ENCODE data around the gene FRMD3.
A peak's percentile ranks its signal among the peaks of the same experiment; 100 is the strongest.

The FRMD3 gene

DNA sequence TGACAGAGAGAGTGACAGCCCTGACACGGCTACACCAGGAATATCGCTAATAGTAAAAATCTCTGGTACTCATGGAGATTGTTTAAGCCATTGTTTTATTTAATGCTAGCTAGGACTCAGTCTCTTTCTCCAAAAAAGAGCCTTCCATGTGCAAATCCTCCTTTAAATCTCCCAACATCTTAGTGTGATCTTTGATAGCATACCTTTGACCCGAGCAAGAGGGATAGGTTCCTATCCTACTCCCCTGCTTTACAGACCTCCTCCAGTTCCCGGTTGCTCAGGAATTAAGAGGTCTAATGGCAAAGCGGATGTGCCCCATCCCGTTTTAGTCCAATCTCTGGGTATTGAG is 663 bp upstream of the FRMD3 start:
- H3K4me3 ChIP-seq (ENCODE audit: low read depth, low read length), result peak overlapping the region; percentile 61
- TF ChIP-seq, protein P1, sequence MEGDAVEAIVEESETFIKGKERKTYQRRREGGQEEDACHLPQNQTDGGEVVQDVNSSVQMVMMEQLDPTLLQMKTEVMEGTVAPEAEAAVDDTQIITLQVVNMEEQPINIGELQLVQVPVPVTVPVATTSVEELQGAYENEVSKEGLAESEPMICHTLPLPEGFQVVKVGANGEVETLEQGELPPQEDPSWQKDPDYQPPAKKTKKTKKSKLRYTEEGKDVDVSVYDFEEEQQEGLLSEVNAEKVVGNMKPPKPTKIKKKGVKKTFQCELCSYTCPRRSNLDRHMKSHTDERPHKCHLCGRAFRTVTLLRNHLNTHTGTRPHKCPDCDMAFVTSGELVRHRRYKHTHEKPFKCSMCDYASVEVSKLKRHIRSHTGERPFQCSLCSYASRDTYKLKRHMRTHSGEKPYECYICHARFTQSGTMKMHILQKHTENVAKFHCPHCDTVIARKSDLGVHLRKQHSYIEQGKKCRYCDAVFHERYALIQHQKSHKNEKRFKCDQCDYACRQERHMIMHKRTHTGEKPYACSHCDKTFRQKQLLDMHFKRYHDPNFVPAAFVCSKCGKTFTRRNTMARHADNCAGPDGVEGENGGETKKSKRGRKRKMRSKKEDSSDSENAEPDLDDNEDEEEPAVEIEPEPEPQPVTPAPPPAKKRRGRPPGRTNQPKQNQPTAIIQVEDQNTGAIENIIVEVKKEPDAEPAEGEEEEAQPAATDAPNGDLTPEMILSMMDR (IDR thresholded peaks at IDR 0.05; ENCODE audit: low read depth, low read length), result no peak

DNA sequence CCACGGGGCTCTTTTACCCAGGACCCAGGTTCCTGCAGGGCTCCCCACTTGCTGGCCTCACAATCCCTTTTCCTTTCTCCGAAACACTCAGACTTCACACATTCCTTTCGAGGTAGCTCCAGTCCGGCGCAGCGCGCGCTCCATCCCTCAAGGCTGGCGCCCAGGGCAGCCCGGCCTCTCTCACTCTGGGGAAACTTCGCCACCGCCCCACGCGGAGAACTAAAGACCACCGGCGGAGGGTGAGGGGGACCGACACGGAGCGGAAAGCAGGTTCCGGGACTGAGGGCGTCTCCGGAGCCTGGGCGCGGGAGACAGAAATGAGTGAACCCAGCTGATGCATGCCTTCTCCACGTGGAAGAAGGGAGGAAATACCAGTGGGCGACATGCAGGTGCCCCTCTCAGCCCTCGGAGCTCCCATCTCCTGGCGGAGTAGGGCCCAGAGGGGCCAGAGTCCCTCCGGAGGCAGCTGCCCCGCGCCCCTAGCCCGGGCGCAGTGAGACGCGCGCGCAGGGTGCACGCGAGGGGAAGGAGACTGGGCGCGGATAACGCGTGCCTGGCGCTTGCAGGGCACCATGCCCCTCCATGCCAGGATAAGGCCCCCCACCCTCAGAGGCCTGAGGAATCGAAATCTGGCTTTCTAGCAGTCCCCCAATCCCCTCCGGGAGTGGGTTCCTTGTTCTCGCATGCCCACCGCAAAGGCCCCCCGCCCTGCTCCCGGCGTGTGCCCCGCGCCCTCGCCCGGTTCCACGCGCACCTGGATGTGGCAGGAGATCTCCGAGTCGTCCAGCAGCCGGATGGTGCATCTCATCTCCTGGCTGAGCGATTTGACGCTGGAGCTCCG is 650 bp downstream of the FRMD3 start:
- H3K4me3 ChIP-seq (ENCODE audit: low read depth, low read length), result peak overlapping the region; percentile 61
- TF ChIP-seq, protein P1 (IDR thresholded peaks at IDR 0.05; ENCODE audit: low read depth, low read length), result no peak

DNA sequence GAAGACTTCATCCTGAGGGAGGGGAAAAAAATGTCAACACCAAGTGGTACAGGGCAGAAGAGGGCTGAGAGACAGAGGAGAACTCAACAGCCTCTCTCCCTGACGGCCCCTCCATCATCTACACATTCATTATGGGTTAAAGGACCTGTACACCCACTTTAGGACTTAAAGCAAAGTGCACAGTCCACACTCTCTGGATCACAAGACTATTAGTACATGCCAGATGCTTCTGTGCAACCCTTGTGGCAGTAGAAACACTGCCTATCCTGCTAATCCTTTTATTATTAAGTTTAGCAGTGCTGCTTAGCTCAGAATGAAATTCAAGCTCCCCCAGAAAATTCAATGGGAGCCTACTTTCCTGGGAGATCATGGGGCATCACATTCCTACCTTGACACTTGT is 1.9 kb downstream of the FRMD3 start:
- no peak overlapping the region for H3K4me3 ChIP-seq (ENCODE audit: low read depth, low read length)
- TF ChIP-seq, protein P1 (IDR thresholded peaks at IDR 0.05; ENCODE audit: low read depth, low read length), result no peak

DNA sequence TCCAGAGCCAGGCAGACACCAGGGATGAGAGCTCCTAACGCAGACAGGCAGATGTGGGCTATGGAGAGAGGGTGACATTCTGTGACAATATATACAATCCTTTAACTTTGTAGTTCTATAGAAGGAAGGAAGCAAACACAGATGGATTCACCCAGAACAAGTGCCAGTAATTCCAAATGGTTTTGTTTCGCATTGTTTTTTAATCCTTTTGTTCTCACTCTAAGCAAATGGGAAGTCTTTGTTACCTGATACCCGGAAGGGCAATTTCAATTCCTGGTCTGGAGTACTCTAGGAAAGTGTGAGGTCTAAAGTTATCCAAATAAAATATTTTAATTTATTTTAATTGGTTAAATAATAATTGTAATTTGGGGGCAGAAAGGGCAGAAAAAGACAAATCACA is 2.5 kb downstream of the FRMD3 start:
- no peak overlapping the region for H3K4me3 ChIP-seq (ENCODE audit: low read depth, low read length)
- TF ChIP-seq, protein P1 (IDR thresholded peaks at IDR 0.05; ENCODE audit: low read depth, low read length), result no peak

DNA sequence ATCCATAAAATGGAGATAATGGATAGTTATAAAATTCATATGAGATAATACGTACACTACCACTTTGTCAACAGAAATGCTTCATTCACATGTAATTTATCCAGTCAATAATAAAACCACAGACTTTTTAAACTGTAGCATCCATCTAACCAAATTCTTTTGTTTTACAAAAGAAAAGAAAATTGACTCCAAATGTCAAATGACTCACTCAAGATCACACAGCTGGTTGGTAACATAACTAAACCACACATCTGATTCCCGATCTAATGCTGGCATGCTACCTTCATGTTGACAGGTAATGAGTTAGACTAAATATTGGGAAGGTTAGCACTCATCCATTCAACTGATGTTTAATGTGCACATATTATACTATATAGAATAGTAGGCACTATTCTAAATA is 4.9 kb downstream of the FRMD3 start:
- TF ChIP-seq, protein P1 (IDR thresholded peaks at IDR 0.05; ENCODE audit: low read depth, low read length), result no peak
- no peak overlapping the region for H3K4me3 ChIP-seq (ENCODE audit: low read depth, low read length)

DNA sequence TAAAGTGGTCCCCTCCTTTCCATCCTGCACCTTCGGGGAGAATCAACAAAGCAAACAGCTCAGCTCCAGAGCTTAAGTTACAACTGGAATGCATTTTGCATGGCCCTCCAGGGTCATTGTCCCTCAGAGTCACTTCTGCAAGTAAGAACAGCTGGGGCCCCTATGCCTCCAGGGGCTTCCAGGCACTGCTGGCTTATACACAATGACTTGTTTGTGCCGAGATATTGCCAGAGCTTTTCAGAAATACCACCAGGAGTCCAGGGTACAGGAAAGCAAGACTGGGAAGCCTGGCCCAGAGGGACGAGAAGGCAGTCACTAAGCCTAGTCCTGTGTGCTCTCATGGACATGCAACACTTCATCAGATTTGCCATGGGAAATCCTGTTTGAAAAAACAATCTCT is 11.3 kb downstream of the FRMD3 start:
- H3K4me3 ChIP-seq (ENCODE audit: low read depth, low read length), result no peak overlapping the region
- TF ChIP-seq, protein P1 (IDR thresholded peaks at IDR 0.05; ENCODE audit: low read depth, low read length), result no peak

DNA sequence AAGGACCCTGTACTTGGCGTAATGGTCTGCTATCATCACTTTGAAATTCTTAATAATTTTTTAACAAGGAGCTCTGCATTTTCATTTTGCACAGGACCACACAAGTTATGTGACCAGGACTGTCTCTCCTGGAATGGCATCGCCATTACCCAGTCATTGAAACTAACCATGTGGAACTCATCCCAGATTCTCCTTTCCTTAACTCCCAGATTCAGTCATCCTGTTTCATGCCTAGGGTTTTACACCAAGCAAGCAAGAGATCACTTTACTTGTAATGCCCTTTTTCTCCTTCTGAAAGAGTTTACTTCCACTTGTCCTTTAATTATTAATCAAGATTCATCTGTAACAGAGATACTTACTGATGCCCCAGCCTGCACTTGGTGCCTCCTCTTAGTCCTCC is 12.0 kb downstream of the FRMD3 start:
- TF ChIP-seq, protein P1 (IDR thresholded peaks at IDR 0.05; ENCODE audit: low read depth, low read length), result no peak
- H3K4me3 ChIP-seq (ENCODE audit: low read depth, low read length), result no peak overlapping the region

Measured in WI38 (cell line).